ENCODE data around the gene IQCK.

Gene IQCK

GRCh38 chr16:19722269-19722952 is 4.3 kb downstream of the IQCK start:
- no peak for DNase-seq

- DNase-seq: no peak
Measured at GRCh38 chr16:19722981-19723380, 4.9 kb downstream of the IQCK start.

- DNase-seq: no peak
Measured at GRCh38 chr16:19728636-19728965, 10.5 kb downstream of the IQCK start.

GRCh38 chr16:19733551-19733950 is 15.5 kb downstream of the IQCK start:
- no peak for DNase-seq

GRCh38 chr16:19735074-19735867 is 17.2 kb downstream of the IQCK start:
- no peak for DNase-seq

GRCh38 chr16:19737306-19738038 is 19.4 kb downstream of the IQCK start:
- DNase-seq: no peak

- no peak for DNase-seq
Measured at GRCh38 chr16:19741354-19741753, 23.3 kb downstream of the IQCK start.

- DNase-seq: no peak
Measured at GRCh38 chr16:19743816-19744159, 25.7 kb downstream of the IQCK start.

- no peak for DNase-seq
Measured at GRCh38 chr16:19744670-19745069, 26.6 kb downstream of the IQCK start.

- no peak for DNase-seq
Measured at GRCh38 chr16:19745286-19746010, 27.4 kb downstream of the IQCK start.

GRCh38 chr16:19746561-19746960 is 28.5 kb downstream of the IQCK start:
- DNase-seq: no peak

GRCh38 chr16:19748389-19749168 is 30.5 kb downstream of the IQCK start:
- no peak for DNase-seq

- no peak for DNase-seq
Measured at GRCh38 chr16:19749571-19750080, 31.6 kb downstream of the IQCK start.

- DNase-seq: no peak
Measured at GRCh38 chr16:19751478-19752385, 33.7 kb downstream of the IQCK start.

- DNase-seq: no peak
Measured at GRCh38 chr16:19753815-19754643, 36.0 kb downstream of the IQCK start.

- no peak for DNase-seq
Measured at GRCh38 chr16:19754644-19755036, 36.6 kb downstream of the IQCK start.

- DNase-seq: no peak
Measured at GRCh38 chr16:19755268-19755667, 37.2 kb downstream of the IQCK start.

GRCh38 chr16:19757026-19757425 is 39.0 kb downstream of the IQCK start:
- DNase-seq: no peak

- no peak for DNase-seq
Measured at GRCh38 chr16:19757762-19758595, 39.9 kb downstream of the IQCK start.

Data from NCI-H1436 treated with DMSO at 0.1 percent for 48 hours (cell line).